Forelimb muscle (tissue), 1 donor: ENCODE measurements around the gene SLFN12L. TPM values are rescaled to one million over a fixed set of nuclear protein-coding genes. Genes with fewer than 3 reads are reported as not detected.
"Not testable (repeated sequence)": the region's sequence is repeated elsewhere in the genome, so short reads cannot be mapped to it uniquely, and the experiment has no call there.

Experiments used
- DNase-seq: peaks from one replicate; pipeline ENCODE4 v3.0.0-alpha.2; 2013; ENCODE audit warnings: low read depth
- polyA plus RNA-seq: library from polyadenylated mRNA; unstranded; fragments of 120-200 nt; gene quantifications from one replicate; pipeline ENCODE4 v1.2.1, GENCODE V29; 2013; ENCODE audit not compliant: insufficient read length

The SLFN12L gene
- polyA plus RNA-seq, 1 donor: not detected

DNA sequence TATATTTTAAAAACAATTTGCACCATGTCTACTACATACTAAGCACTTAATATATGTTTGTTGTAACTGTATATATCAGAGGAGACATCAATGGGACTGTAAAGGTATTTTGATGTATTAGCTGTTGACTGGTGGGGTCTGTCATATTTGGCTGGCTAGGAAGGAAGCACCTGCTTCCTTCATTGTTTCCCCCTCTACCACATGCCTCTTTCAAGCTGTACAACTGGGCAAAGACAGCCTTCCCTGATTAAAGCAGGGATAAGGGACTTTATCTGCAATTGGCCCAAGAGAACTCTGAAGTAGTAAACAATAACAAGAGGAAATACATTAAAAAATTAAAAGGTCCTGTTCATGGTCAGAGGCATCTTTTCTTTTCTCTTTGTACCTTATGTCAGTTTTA lies 5.5 kb upstream of the SLFN12L start:
- no peak for DNase-seq

- no peak for DNase-seq
Observed at GRCh38 chr17:35541434-35541833, 4.0 kb upstream of the SLFN12L start.

- DNase-seq: no peak
Observed at GRCh38 chr17:35540589-35541404, 3.3 kb upstream of the SLFN12L start.

GRCh38 chr17:35539659-35540026 lies 2.2 kb upstream of the SLFN12L start:
- DNase-seq: no peak

- DNase-seq: no peak
Observed at GRCh38 chr17:35536664-35537171, 760 bp downstream of the SLFN12L start.

- not testable (repeated sequence) for DNase-seq
Observed at GRCh38 chr17:35535406-35535805, 2.1 kb downstream of the SLFN12L start.

DNA sequence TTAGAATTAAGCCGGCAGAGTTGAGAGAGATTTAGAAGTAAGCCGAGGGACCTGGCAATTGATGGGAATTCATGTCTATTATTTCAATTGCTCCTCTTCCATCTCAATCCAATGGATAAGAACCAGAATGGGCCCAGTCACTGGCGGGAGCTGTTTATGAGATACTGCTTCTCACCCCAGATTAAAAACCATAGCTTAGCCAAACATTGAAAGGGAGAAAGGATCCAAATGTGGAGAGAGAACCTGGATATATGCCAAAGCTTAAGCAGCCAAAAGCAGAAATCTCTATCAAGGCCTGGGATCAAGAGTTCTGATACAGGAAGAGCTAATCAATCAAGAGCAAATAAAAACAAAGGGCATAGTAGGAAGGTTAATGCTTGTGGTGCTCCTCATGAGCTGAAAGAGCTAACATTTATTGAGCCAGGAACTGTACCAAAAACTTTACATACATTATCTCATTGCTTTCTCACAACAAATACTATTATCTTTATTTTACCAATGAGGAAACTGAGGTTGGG lies 2.8 kb downstream of the SLFN12L start:
- DNase-seq: no peak

DNA sequence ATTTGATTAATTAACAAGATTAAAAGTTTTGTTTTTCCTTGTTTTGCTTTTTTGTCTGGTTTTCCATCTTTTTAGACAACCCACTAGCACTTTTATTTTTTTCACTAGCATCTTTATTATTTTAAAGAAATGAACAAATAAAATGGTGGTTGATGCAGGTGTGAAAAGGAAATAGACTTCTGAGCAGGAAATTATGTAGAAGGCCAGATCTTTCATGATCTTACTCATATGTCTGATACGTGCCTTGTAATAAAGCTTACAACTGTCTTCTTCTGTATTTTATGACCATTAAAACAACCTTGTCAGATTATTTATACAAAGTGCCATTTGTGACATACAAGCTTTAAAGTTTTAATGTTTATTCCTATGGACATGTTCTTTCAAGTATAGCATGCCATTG lies 6.3 kb downstream of the SLFN12L start:
- DNase-seq: no peak

- no peak for DNase-seq
Observed at GRCh38 chr17:35529866-35530265, 7.6 kb downstream of the SLFN12L start.

GRCh38 chr17:35529326-35529725 lies 8.2 kb downstream of the SLFN12L start:
- DNase-seq: not testable (repeated sequence)

DNA sequence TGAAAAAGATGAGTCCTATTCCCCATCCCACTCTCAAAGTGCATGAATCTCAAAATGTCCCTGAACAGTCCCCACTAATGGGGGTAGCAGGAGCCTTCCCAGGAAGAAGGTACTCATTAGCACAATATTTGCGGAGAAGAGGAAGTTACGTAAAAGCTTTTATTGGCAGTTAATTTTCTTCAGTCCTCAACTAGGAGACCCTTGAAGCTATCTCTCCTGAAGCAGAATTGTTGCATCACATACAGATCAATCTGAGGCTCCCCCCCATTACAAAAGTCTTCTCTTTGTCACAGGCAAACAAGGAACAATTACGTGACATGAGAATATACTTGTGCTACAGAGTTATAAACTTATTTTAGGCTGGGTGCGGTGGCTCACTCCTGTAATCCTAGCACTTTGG lies 14.2 kb downstream of the SLFN12L start:
- DNase-seq: no peak

DNA sequence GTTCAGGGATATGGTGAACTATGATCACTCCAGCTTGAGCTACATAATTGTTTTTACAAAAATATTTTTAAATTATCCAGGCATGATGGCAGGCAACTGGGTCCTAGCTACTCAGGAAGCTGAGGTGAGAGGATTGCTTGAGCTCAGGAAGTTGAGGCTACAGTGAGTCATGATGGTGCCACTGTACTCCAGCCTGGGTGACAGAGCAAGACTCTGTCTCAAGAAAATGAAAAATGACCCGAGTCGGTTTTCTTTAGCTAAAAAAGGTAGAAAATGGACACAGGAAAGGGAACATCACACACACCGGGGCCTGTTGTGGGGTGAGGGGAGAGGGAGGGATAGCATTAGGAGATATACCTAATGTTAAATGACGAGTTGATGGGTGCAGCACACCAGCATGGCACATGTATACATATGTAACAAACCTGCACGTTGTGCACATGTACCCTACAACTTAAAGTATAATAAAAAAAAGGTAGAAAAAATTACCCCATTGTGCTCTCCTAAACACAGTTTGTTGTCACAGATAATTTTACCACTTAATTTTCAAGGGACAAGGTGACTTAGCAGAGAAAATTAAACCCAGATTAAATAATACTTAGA lies 15.7 kb downstream of the SLFN12L start:
- not testable (repeated sequence) for DNase-seq

DNA sequence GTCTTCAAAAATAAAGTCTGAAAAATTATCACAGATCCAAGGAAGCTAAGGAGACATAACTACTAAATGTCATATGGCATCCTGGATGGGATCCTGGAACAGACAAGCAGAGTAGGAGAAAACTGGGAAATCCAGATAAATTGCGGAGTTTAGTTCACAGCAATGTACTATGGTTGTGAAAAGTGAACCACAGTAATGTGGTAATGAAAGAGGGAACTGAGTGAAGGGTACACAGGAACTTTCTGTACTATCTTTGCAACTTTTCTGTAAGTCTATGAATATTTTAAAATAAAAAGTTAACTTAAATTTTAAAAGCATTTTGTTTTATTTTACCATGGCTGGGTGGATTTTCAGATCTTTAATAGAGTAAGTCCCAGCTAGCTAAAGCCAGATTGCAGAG lies 16.3 kb downstream of the SLFN12L start:
- DNase-seq: no peak

GRCh38 chr17:35519906-35520442 lies 17.5 kb downstream of the SLFN12L start:
- DNase-seq: no peak

DNA sequence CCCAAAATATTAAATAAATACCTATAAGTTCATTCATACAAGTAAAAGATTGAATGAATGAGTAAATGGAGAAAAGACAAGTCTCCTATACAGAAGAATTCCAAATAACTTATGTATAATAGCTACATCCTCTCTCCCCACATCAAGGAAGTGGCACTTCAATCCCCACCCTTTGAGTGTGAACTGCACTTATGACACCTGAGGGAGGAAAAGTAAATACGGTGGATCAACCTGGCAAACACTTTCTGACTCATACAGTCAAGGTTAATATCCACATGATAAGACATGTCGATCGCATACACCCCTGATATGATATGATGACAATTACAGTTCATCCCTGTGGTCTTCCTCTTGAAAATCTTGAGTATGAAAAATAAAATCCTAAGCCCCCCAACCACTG lies 18.0 kb downstream of the SLFN12L start:
- no peak for DNase-seq

DNA sequence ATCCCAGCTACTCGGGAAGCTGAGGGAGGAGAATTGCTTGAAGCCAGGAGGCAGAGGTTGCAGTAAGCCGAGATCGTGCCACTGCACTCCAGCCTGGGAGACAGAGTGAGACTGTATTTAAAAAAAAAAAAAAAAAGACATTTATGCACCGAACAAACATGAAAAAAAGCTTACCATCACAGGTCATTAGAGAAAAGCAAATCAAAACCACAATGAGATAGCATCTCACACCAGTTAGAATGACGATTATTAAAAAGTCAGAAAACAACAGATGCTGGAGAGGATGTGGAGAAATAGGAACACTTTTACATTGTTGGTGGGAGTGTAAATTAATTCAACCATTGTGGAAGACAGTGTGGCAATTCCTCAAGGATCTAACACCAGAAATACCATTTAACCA lies 19.0 kb downstream of the SLFN12L start:
- not testable (repeated sequence) for DNase-seq

DNA sequence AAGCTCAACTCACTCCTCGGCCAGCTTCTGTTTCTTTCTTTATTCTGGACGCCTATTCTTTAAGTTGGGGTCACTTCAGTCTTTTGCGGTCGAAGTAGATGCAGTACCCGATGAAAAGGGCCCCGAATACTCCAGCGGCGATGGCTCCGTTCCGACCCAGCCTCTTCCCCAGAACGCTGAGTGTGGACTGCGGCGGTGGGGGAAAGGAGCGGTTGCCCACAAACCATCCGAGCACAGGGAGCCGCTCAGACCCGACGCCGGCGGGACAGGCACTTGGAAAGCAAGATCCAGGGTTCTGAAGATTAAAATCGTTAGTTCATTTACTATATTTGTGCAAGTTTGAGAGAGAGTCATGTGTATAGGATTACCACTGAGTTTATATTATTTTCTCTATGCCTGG lies 22.5 kb downstream of the SLFN12L start:
- no peak for DNase-seq

DNA sequence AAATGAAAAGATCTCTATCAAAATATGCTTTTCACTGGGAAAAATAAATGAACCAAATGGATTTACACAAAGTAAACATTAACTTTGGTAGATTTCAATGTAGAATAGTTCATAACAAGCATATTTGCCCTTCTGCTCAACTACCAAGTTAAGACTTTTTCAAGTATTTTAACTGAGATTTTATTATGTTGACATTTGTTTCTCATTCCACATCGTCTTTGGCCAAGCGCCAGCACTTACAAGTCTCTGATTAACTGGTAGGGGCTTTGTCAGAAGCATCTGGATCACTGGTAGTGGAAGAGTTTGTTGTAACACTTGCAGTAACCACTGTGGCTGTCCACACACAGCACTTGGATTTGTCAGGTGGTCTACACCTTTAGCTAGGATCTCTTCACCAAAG lies 22.9 kb downstream of the SLFN12L start:
- no peak for DNase-seq

DNA sequence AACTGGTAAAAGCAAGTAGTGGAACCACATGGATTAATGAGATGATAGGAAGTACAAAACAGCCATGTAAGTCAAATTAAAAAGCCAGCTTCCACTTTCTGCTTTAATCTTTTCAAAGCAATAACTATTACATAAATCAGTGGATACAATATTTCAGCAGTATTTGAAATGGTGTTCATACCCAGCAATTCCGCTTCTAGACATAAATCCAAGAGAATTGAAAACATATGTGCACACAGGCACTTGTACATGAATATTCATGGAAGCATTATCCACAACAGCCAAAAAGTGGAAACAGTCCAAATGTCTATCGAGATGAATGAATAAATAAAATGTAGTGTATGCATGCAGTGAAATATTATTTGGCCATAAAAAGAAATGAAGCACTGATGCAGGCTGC lies 27.4 kb downstream of the SLFN12L start:
- DNase-seq: no peak

DNA sequence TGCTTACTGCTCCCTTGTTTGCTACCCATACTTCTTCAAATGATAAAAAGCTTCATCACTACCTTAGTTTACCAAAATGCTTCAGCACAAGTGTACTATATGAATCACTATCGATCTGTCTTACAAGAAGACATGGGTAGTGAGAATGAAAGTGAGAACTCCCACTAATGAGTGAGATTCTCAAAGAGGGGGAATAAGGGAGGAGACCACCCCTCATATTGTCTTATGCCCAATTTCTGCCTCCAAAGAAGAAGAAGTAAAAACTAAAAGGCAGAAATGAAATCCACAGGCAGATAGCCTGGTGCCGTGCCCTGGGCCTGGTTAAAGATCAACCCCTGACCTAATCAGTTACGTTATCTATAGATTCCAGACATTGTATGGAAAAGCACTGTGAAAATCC lies 29.8 kb downstream of the SLFN12L start:
- DNase-seq: not testable (repeated sequence)

DNA sequence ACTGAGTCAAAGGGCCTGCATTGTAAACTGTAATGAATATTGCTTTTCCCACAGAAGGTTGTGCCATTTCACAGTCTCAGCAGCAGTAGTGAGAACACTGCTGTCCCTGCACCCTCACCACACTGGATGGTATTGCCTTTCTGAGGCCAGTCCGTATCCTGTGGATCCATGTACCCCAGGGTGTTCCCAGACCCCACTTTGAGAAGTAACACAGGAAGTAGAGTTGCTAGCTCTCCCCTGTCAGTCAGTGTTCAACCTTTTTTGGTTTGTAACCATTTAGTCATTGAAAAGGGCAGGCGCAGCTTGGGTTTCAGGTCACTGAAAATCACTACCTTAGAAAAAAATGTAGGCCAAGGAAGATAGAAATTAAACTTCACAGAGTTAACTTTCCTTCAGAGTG lies 37.9 kb downstream of the SLFN12L start:
- no peak for DNase-seq

DNA sequence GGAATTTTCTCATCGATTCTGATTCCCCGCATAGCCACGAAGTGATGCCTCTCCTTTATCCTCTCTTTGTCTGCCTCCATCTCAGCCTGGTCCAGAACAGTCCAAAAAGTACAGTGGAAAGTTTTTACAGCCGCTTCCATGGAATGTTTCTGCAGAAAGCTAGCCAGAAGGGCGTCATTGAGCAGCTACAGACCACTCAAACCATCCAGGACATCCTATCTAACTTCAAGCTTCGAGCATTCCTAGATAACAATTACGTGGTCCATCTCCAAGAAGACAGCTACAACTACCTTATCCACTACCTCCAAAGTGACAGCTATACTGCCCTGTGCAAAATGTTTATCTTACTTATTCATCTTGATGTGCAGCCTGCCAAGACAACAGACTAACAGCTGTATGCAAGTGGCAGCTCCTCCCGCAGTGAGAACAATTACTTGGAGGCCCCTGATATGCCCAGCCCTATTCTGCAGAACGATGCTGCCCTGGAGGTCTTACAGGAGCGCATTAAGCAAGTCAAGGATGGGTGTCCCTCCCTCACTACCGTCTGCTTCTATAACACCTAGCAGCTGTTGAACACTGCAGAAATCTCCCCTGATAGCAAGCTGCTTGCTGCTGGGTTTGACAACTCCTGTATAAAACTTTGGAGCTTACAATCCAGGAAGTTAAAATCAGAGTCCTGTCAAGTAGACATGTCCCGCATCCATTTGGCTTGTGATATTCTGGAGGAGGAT lies 38.9 kb downstream of the SLFN12L start:
- DNase-seq: no peak
